AG04449 (cell line): ENCODE data around the gene SLC22A17.
"Not testable (repeated sequence)": the region's sequence is repeated elsewhere in the genome, so short reads cannot be mapped to it uniquely, and the experiment has no call there.

ENCODE experiments used
- CTCF ChIA-PET: fragments of 350-600 bp; formaldehyde crosslinking; extraction: SDS; loops from one replicate; lab custom pipeline; 2021; ENCODE audit warnings: antibody characterized with exemption; lab: Yijun Ruan, JAX
- POLR2A ChIA-PET: fragments of 400-600, 350-600 bp; formaldehyde crosslinking; extraction: SDS; loops from one replicate; lab custom pipeline; 2020; ENCODE audit warnings: antibody characterized with exemption, inconsistent platforms; lab: Yijun Ruan, JAX
- DNase-seq: peaks from one replicate; pipeline ENCODE4 v3.0.0-alpha.2; 2010; ENCODE audit warnings: low read depth, low spot score
- H3K4me3 ChIP-seq: 2 replicates; pipeline ENCODE4 v1.5.1; 2011; ENCODE audit warnings: low read depth, mild to moderate bottlenecking, control low read depth, low read length
- TF ChIP-seq, protein P1 (sequence below): IDR thresholded peaks from one replicate; pipeline ENCODE4 v1.5.1; 2011; ENCODE audit warnings: mild to moderate bottlenecking, moderate library complexity, low read length, control low read depth, inconsistent platforms; ENCODE audit not compliant: insufficient read depth; ENCODE audit errors: missing control alignments

SLC22A17 gene

DNA sequence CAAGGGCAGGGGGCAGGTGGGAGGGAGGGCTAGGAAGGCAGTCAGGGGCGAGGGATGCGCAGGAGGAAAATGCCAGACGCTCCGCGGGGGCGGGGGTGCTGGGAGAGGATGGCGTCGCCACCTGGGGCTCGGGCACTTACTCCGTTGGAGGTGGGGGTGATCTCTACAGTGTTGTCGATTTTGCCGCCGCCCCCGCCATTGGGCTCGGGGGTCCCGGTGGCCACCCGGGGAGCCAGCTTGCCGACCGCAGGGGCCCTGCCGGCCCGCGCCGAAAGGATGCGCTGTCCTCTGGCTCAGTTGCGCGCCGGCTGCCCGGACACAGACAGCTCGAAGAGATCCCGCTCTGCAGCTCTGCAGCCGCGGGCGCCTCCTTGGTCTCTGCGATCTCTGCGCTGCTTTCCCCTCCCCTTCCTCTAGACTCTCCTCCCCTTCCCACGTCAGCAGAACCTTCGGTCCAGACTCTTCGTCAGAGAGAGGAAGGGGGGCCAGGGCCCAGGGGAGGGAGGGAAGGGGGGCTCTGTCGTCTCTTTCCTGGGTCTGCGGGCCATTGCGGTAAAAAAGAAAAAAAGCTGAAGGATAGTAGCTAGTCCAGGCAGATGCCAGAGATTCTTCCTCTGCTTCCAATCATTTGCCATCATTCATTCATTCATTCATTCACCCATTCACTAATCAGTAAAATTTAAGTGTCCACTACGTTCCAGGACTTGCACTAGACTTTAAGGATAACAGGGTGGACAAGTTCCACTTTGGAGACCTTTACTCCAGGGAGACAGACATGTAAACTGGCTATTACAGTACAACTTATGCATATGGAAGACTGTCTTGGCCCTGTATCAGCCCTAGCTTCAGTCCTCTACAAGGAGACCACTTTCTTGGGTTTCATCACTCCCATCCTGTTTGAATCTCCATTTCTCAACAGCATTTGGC is at the start of gene SLC22A17:
Gene SLC22A17, minus strand, starts transcription at position 382 of the 927 bp plus-strand sequence.
- peak within 1 kb of the TSS; percentile 87 for H3K4me3 ChIP-seq
- TF ChIP-seq, protein P1, sequence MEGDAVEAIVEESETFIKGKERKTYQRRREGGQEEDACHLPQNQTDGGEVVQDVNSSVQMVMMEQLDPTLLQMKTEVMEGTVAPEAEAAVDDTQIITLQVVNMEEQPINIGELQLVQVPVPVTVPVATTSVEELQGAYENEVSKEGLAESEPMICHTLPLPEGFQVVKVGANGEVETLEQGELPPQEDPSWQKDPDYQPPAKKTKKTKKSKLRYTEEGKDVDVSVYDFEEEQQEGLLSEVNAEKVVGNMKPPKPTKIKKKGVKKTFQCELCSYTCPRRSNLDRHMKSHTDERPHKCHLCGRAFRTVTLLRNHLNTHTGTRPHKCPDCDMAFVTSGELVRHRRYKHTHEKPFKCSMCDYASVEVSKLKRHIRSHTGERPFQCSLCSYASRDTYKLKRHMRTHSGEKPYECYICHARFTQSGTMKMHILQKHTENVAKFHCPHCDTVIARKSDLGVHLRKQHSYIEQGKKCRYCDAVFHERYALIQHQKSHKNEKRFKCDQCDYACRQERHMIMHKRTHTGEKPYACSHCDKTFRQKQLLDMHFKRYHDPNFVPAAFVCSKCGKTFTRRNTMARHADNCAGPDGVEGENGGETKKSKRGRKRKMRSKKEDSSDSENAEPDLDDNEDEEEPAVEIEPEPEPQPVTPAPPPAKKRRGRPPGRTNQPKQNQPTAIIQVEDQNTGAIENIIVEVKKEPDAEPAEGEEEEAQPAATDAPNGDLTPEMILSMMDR: peak; percentile 10
- POLR2A ChIA-PET: interaction anchor here (1.0 to 3.2 kb wide), 7 partner anchors 9 to 31 kb away, joined by 4 to 28 read pairs (median 7); partner anchors contain the start of gene PABPN1
- DNase-seq: peak; percentile 59
- CTCF ChIA-PET: interaction anchor here (0.9 to 3.2 kb wide), 10 partner anchors 9 to 90 kb away, joined by 3 to 33 read pairs (median 4); partner anchors contain the start of gene PABPN1

DNA sequence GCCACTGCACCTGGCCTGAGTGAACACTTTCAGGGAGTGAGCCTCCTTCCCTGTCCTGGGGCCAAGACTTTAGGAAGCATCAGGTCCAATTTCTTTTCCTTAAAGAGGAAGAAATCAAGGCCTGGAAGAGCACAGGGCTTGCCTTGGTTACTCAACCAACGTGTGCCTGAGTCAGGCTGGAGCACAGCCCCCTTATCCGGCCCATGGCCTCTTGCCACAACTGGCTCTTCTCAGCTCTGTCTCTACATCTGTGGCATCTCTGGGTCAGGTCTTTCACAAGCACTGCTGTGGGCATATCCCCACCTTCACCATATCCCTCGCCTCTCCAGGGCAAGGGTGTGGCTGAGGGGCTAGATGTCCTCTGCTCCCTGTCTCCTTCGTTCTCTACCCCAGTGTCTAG is 48.6 kb upstream of the SLC22A17 start:
- no peak for DNase-seq
- ChIA-PET POLR2A (no interaction called here), CTCF (no interaction called here)

DNA sequence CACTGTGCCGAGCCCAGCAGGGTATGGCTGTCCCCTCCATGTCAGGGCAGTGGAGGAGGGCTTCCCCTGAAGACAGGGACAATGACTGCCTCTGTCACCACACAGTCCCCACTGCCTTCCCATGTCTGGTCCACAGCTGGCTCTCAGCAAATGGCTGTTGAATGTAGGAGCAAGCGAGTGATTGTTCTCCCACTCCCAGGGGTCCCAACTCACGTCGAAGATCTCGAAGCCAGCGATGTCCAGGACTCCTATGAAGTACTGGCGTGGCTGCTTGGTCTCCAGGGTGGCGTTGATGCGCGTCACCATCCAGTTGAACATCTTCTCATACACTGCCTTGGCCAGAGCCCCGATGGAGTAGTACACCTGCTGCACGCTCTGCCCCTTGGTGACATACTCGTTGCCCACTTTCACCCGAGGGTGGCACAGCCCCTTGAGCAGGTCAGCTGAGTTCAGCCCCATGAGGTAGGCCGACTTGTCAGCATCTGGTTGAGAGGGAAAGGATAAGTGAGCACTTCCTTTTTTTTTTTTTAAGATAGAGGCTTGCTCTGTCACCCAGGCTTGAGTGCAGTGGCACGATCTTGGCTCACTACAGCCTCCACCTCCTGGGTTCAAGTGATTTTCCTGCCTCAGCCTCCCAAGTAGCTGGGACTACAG is 47.9 kb upstream of the SLC22A17 start:
- H3K4me3 ChIP-seq, CTCF ChIA-PET, POLR2A ChIA-PET, DNase-seq: not testable (repeated sequence)

More for the DNA sequence above, 48.6 kb upstream of the SLC22A17 start:
- TF ChIP-seq, protein P1: no peak
- no peak overlapping the region for H3K4me3 ChIP-seq

DNA sequence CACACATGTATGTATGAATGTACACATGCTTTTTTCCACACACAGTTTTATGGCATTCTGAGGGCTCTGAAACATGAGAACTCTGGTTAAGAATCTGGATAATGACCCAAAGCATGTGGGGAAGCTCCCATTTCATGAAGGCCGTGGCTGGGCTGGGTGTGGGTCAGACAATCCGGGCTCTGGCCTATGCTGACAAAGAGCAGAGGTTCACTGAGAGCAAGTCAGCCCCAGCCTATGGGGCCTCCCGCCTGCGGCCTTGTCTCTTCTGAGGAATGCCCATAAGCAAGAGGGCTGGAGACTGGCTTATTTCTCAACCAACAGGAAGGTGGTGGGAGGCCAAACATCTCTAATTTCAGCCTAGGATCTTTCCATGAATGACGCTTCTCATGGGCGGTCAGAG is 46.9 kb upstream of the SLC22A17 start:
- POLR2A ChIA-PET: no interaction called here

DNA sequence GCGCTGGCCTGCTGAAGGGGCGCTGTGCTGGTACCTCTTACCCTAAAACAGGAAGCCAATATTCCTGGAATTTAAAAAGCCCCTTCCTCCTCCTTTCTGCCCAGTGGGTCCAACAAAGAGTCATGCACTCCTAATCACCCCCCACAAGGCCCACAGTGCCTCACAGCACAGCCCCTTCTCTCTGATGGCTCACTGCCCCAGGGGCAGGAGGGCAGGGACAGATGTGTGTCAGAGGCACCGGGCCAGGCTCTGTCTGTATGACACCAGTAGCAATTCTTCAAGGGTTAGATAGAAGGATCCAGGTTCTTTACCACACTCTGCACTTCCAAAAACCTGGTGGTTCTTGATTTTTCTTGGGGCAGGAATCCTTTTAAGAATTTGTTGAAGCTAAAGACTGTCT is 46.4 kb upstream of the SLC22A17 start:
- H3K4me3 ChIP-seq: no peak overlapping the region
- ChIA-PET CTCF (no interaction called here), POLR2A (no interaction called here)
- TF ChIP-seq, protein P1: no peak
- DNase-seq: no peak

More for the DNA sequence above, 46.9 kb upstream of the SLC22A17 start:
- DNase-seq: no peak
- H3K4me3 ChIP-seq: no peak overlapping the region
- CTCF ChIA-PET: no interaction called here
- TF ChIP-seq, protein P1: no peak

DNA sequence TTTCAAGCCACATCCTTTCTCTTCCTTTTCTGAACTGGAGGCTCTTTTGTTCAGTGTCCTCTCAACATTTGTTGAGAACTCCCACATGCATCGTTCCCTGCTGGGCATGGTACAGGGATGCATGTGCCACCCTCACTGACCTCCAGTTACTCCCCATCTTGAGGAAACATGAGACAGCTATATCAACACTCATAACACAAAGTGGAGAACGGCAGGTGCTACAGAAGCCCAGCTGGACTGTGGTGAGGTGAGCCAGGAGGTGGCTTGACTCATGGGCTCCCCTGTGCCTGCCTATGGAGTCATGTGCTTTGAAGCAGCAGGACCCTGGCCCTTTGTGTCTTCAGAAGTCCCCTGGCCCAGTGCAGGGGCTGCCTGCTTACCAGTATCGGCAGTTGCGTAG is 45.7 kb upstream of the SLC22A17 start:
- ChIA-PET CTCF (no interaction called here), POLR2A (no interaction called here)
- H3K4me3 ChIP-seq: no peak overlapping the region
- TF ChIP-seq, protein P1: no peak
- DNase-seq: no peak
